ENCODE results near the gene BRAF. TPM values are rescaled to one million over a fixed set of nuclear protein-coding genes. Genes with fewer than 3 reads are reported as not detected.

Gene BRAF
- 10 to 100 TPM; 25.5 to 44.2 (median 29.2) TPM for total RNA-seq
- long read RNA-seq, donor 1, full-length matches to known transcripts = 2 of 6 reads
- long read RNA-seq, donor 1, partial matches to known transcripts = 0 of 6 reads
- long read RNA-seq, donor 1, other reads (novel, unspliced or antisense) = 4 of 6 reads
- long read RNA-seq, donor 2, partial matches to known transcripts = 1 of 2 reads
- long read RNA-seq, donor 2, other reads (novel, unspliced or antisense) = 1 of 2 reads

DNA sequence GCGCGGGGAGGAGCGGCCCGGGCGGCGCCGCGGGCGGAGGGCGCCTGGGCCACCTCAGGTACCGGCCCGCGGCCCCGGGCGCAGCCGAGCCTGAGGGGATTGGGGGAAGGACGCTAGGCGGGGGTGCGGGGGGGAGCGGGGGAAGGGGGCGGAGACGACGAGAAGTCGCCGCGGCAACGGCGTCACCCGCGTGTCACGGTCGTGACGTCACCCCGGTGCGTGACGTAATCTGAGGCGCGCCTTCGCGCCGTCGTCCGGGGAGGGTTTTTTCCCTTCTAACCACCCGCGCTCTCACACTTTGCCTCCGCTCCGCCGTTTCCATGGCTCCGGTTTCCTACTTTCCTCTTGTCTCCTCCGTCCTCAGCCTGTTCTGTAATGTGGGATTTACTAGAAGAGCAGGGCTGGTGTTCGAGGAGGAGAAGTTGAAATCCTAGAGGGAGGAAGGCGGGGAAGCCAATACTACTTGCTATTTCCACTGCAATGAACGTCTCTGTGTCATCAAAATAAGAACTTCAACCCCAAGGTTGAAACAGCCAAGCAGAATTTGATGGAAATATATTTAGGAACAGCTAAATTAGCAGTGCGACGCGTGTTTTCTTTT, at the start of gene BRAF:
Gene BRAF, minus strand, starts transcription at position 109 of the 601 bp plus-strand sequence. CDS start 226 bp downstream, outside the sequence.
- TF ChIP-seq, protein P1, sequence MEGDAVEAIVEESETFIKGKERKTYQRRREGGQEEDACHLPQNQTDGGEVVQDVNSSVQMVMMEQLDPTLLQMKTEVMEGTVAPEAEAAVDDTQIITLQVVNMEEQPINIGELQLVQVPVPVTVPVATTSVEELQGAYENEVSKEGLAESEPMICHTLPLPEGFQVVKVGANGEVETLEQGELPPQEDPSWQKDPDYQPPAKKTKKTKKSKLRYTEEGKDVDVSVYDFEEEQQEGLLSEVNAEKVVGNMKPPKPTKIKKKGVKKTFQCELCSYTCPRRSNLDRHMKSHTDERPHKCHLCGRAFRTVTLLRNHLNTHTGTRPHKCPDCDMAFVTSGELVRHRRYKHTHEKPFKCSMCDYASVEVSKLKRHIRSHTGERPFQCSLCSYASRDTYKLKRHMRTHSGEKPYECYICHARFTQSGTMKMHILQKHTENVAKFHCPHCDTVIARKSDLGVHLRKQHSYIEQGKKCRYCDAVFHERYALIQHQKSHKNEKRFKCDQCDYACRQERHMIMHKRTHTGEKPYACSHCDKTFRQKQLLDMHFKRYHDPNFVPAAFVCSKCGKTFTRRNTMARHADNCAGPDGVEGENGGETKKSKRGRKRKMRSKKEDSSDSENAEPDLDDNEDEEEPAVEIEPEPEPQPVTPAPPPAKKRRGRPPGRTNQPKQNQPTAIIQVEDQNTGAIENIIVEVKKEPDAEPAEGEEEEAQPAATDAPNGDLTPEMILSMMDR (IDR thresholded peaks at IDR 0.05) = no peak
- H3K9me3 ChIP-seq = no peaks in the 10 kb centered on the region
- no peaks in the 10 kb centered on the region for H3K36me3 ChIP-seq (ENCODE audit: low read depth)
- peak within 1 kb of the TSS; percentile 90 for H3K4me3 ChIP-seq
- peak; percentile 90 for ATAC-seq
- intact Hi-C loops (cut with DNase I, micrococcal nuclease) = no loop called here
- peak; percentile 94 to 97 (median 94) for DNase-seq
- peaks cover 2% of the 10 kb centered on the region for H3K4me1 ChIP-seq (ENCODE audit: low read depth)

DNA sequence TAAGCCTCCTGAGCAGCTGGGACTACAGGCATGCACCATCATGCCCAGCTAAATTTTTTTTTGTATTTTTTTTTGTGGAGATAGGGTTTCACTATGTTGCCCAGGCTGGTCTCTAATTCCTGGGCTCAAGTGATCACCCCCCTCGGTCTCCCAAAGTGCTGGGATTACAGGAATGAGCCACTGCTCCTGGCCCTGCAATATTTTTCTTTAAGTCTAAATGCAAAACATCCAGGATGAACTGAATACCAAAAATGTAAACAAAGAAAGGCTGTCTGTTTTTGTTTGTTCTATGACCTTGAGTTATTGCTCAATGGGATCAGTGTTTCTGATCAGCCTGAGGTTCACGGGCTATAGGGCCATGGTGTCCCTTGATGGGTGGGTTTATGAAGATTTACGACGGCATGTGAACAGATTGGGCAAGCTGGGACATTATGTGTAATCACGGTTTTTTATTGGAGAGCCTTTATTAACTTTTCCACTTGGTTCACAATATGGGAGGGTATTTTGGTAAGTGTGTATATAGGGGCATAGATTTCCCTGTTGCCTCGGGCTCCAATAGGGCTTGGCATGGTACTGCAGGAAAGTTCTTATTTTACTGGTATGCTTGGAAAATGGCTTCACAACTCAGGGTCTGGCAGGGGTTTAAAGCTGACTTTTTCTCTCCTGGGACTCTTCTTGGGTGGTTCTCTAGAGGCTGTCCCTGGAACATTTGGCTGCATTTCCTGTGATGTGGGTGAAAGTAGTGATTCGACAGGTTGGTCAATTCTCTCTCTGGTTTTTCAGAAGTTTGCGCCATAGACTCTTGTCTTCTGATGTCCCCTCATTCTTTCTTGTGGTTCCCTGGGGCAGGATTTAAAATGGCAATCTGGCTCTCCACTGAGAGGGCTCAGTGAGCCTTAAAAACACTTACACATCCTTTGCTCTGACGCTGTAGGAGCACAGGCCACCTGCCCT, 48.4 kb upstream of the BRAF start:
- intact Hi-C loops (cut with DNase I, micrococcal nuclease) = no loop called here
- no peak overlapping the region for H3K4me3 ChIP-seq
- TF ChIP-seq, protein P1 (IDR thresholded peaks at IDR 0.05) = no peak
- no peaks in the 10 kb centered on the region for H3K36me3 ChIP-seq (ENCODE audit: low read depth)
- no peaks in the 10 kb centered on the region for H3K9me3 ChIP-seq
- peaks cover 4% of the 10 kb centered on the region for H3K4me1 ChIP-seq (ENCODE audit: low read depth)
- ATAC-seq (peak; percentile 12), DNase-seq (no peak)

DNA sequence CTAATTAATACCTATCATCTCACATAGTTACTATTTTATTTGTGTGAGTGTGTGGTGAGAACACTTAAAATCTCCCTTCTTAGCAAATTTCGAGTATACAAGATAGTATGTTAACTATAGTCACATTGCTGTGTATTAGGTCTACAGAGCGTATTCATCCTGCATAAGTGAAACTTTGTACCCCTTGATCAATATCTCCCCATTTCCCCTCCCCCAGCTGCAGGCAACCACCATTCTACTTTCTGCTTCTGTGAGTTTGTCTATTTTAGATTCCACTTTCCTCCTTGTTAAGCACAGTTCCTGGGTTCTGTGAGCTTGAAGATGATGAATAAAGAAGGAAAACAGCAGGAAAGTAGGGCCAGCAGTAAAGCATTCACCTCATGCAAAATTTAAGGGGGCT, 47.6 kb upstream of the BRAF start:
- ATAC-seq = no peak

DNA sequence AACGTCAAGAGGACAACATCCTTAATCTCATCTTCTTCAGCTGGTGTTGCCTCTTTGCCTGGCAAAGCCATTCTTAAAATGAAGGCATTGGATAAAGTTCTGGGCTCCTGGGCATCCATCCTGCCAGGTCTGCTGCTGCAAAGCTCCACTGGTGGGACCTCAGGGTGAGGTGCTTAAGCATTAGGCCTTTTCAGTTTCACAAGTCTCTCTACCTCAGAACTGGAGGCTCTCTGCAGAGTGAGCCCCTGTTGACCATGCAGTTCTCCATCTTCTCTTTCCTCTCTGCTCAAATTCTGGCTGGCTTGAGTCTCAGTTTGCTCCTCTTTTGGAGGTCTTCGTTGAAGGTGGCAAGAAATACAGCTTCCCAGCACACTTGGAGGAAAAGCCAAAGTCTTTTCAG, 42.7 kb upstream of the BRAF start:
- H3K4me3 ChIP-seq = no peak overlapping the region
- H3K4me1 ChIP-seq (ENCODE audit: low read depth) = no peaks in the 10 kb centered on the region
- no peak for DNase-seq
- no peaks in the 10 kb centered on the region for H3K9me3 ChIP-seq
- H3K36me3 ChIP-seq (ENCODE audit: low read depth) = no peaks in the 10 kb centered on the region
- intact Hi-C loops (cut with DNase I, micrococcal nuclease) = no loop called here
- no peak for ATAC-seq
- TF ChIP-seq, protein P1 (IDR thresholded peaks at IDR 0.05) = no peak

More for the DNA sequence above, 47.6 kb upstream of the BRAF start:
- no peak for DNase-seq
- Histone ChIP-seq H3K4me3 (no peak overlapping the region), H3K9me3 (no peaks in the 10 kb centered on the region), H3K36me3 (ENCODE audit: low read depth) (no peaks in the 10 kb centered on the region), H3K4me1 (ENCODE audit: low read depth) (peaks cover 4% of the 10 kb centered on the region)
- TF ChIP-seq, protein P1 (IDR thresholded peaks at IDR 0.05) = no peak
- intact Hi-C loops (cut with DNase I, micrococcal nuclease) = no loop called here

GRCh38 chr7:140966561-140967233, 42.0 kb upstream of the BRAF start:
- no peak overlapping the region for H3K4me3 ChIP-seq
- TF ChIP-seq, protein P1 (IDR thresholded peaks at IDR 0.05) = no peak
- no peak for ATAC-seq
- no peaks in the 10 kb centered on the region for H3K9me3 ChIP-seq
- no peak for DNase-seq
- intact Hi-C loops (cut with DNase I, micrococcal nuclease) = no loop called here
- no peaks in the 10 kb centered on the region for H3K4me1 ChIP-seq (ENCODE audit: low read depth)
- H3K36me3 ChIP-seq (ENCODE audit: low read depth) = no peaks in the 10 kb centered on the region

Measured in mucosa of descending colon (tissue), 3 donors.